Measurements from ENCODE around the gene ZBTB7B. TPM values are rescaled to one million over a fixed set of nuclear protein-coding genes. Genes with fewer than 3 reads are reported as not detected.

ZBTB7B gene
- total and polyA plus RNA-seq, 9 of the 15 experiments (the other 6 are each of a cell fraction or from before 2014, with no cell fraction given), result 0.04 to 46.5 (median 15.2) TPM

DNA sequence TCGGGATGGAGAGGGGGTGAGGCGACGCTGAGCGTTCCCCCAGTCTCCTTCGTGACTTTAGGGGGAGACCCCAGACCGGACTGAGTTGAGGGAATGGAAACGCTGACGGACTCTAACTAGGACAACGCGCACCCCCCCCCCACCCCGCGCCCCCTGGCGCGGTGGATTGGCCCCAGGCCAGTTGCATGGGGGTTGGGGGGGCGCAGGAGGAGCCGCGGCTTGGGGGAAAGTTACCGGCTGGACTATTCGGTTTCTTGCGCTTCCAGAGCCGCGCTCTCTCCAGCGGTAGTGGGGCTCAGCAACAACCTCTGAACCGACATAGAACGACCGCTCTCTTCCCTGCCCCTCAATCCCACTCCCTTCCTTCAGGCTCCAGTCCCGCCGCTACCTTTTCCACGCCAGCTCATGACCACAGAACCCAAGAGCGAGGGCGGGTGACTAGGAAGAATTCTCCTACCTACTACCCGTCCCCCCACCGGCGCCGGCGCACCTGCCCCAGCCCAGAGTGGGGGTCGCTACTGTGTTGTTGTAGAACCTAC lies 694 bp downstream of the ZBTB7B start:
- ChIA-PET POLR2A (interaction anchor here (1.1 to 1.5 kb wide), 3 partner anchors 10 to 50 kb away, joined by 3 to 8 read pairs (median 3); no protein-coding TSS in a partner anchor), CTCF (ENCODE audit: low intra/inter-chr PET ratio) (interaction anchor here (0.6 to 0.9 kb wide), 2 partner anchors 47 to 76 kb away, joined by 3 read pairs; no protein-coding TSS in a partner anchor)
- Histone ChIP-seq H2AFZ (ENCODE audit: low read depth, low read length) (no peak overlapping the region), H3K9ac (ENCODE audit: insufficient read depth in 1 of 2, low read depth in 2 of 2, low read length in 2 of 2) (peak overlapping the region; percentile 99), H3K36me3 (ENCODE audit: control insufficient read depth, insufficient read depth, low read length) (peaks cover 33% of the 10 kb centered on the region; the same call in 2 of the 3 replicates), H3K4me1 (replicated peaks in 1 of 2; ENCODE audit: control insufficient read depth in 2 of 2, insufficient read depth in 2 of 2, low read length in 2 of 2) (peaks cover 51 to 78% of the 10 kb centered on the region in 2 experiments), H4K20me1 (replicated peaks; ENCODE audit: control insufficient read depth, insufficient read depth, low read length) (peaks cover 3% of the 10 kb centered on the region; the same call in 1 of the 2 replicates), H3K27ac (ENCODE audit: extremely low read depth, low read depth, low read length) (peak overlapping the region; percentile 99), H3K9me1 (ENCODE audit: control insufficient read depth, insufficient read depth, low read length) (no peaks in the 10 kb centered on the region), H3K4me2 (ENCODE audit: insufficient read depth, low read length) (peak overlapping the region; percentile 99), H3K9me3 (replicated peaks; ENCODE audit: control insufficient read depth, insufficient read depth, low read depth, low read length) (no peaks in the 10 kb centered on the region), H3K4me3 (peak overlapping the region; percentile 97), H3K79me2 (ENCODE audit: control insufficient read depth, insufficient read depth, low read length) (peaks cover 64% of the 10 kb centered on the region), H3K27me3 (ENCODE audit: control insufficient read depth in 2 of 2, insufficient read depth in 2 of 2, low read length in 2 of 2) (no peaks in the 10 kb centered on the region)
- WGBS (ENCODE audit: insufficient coverage, low coverage, missing lambda C conversion rate), result under 1% methylated on average over 19 of the region's 37 CpGs
- FAIRE-seq (no peak), DNase-seq (ENCODE audit: extremely low read depth in 1 of 4, low spot score in 3 of 4) (peak in 2 of 4 experiments; percentile 51 to 64), ATAC-seq (no peak)
- TSS peak; percentile 35 for BruUV-seq (replicated peaks)
- intact Hi-C loops (cut with micrococcal nuclease) (loop anchor here (5.0 kb wide), 3 partner anchors 44 to 446 kb away; partner anchors contain the start of genes EFNA3 and UBE2Q1), in situ Hi-C loops (cut with MboI) (no loop called here)
- no peak for TF ChIP-seq ZNF24 (IDR thresholded peaks at IDR 0.05)
- TF ChIP-seq, protein P1, sequence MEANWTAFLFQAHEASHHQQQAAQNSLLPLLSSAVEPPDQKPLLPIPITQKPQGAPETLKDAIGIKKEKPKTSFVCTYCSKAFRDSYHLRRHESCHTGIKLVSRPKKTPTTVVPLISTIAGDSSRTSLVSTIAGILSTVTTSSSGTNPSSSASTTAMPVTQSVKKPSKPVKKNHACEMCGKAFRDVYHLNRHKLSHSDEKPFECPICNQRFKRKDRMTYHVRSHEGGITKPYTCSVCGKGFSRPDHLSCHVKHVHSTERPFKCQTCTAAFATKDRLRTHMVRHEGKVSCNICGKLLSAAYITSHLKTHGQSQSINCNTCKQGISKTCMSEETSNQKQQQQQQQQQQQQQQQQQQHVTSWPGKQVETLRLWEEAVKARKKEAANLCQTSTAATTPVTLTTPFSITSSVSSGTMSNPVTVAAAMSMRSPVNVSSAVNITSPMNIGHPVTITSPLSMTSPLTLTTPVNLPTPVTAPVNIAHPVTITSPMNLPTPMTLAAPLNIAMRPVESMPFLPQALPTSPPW (CRISPR knock-in tag; IDR thresholded peaks at IDR 0.05), result no peak
- TF ChIP-seq, protein P2, sequence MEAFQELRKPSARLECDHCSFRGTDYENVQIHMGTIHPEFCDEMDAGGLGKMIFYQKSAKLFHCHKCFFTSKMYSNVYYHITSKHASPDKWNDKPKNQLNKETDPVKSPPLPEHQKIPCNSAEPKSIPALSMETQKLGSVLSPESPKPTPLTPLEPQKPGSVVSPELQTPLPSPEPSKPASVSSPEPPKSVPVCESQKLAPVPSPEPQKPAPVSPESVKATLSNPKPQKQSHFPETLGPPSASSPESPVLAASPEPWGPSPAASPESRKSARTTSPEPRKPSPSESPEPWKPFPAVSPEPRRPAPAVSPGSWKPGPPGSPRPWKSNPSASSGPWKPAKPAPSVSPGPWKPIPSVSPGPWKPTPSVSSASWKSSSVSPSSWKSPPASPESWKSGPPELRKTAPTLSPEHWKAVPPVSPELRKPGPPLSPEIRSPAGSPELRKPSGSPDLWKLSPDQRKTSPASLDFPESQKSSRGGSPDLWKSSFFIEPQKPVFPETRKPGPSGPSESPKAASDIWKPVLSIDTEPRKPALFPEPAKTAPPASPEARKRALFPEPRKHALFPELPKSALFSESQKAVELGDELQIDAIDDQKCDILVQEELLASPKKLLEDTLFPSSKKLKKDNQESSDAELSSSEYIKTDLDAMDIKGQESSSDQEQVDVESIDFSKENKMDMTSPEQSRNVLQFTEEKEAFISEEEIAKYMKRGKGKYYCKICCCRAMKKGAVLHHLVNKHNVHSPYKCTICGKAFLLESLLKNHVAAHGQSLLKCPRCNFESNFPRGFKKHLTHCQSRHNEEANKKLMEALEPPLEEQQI (IDR thresholded peaks at IDR 0.05), result no peak
- TF ChIP-seq RAD51 (IDR thresholded peaks at IDR 0.05; ENCODE audit: borderline replicate concordance, low read depth), result no peak
- TF ChIP-seq FUS (optimal IDR thresholded peaks at IDR 0.05; ENCODE audit: low read depth, low read length), result no peak
- TF ChIP-seq PURB (CRISPR knock-in tag; IDR thresholded peaks at IDR 0.05; ENCODE audit: low read depth), result no peak
- no peak for TF ChIP-seq RHOXF2B (CRISPR knock-in tag; conservative IDR thresholded peaks at IDR 0.05)
- TF ChIP-seq, protein P3, sequence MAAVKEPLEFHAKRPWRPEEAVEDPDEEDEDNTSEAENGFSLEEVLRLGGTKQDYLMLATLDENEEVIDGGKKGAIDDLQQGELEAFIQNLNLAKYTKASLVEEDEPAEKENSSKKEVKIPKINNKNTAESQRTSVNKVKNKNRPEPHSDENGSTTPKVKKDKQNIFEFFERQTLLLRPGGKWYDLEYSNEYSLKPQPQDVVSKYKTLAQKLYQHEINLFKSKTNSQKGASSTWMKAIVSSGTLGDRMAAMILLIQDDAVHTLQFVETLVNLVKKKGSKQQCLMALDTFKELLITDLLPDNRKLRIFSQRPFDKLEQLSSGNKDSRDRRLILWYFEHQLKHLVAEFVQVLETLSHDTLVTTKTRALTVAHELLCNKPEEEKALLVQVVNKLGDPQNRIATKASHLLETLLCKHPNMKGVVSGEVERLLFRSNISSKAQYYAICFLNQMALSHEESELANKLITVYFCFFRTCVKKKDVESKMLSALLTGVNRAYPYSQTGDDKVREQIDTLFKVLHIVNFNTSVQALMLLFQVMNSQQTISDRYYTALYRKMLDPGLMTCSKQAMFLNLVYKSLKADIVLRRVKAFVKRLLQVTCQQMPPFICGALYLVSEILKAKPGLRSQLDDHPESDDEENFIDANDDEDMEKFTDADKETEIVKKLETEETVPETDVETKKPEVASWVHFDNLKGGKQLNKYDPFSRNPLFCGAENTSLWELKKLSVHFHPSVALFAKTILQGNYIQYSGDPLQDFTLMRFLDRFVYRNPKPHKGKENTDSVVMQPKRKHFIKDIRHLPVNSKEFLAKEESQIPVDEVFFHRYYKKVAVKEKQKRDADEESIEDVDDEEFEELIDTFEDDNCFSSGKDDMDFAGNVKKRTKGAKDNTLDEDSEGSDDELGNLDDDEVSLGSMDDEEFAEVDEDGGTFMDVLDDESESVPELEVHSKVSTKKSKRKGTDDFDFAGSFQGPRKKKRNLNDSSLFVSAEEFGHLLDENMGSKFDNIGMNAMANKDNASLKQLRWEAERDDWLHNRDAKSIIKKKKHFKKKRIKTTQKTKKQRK (IDR thresholded peaks at IDR 0.05; ENCODE audit: borderline replicate concordance, low read depth, low read length), result no peak
- no peak for TF ChIP-seq MAFG (tag; conservative IDR thresholded peaks at IDR 0.05)
- TF ChIP-seq, protein P4, sequence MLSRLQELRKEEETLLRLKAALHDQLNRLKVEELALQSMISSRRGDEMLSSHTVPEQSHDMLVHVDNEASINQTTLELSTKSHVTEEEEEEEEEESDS (CRISPR knock-in tag; IDR thresholded peaks at IDR 0.05), result no peak
- no peak for TF ChIP-seq LARP7 (IDR thresholded peaks at IDR 0.05)
- no peak for TF ChIP-seq EP400 (IDR thresholded peaks at IDR 0.05)
- peak in 1 of 2 experiments; percentile 36; a peak in 1 of 4 replicates for TF ChIP-seq NRF1 (conservative IDR thresholded peaks at IDR 0.05 in 1 of 2, IDR thresholded peaks at IDR 0.05 in 1 of 2)
- no peak for TF ChIP-seq SP2 (IDR thresholded peaks at IDR 0.05; ENCODE audit: extremely low read depth, low read depth, low read length, poor library complexity, severe bottlenecking)
- TF ChIP-seq KDM5B (IDR thresholded peaks at IDR 0.05; ENCODE audit: insufficient replicate concordance, low read depth, low read length), result peak; percentile 63

Measured in K562 (cell line).